Activated CD4-positive, alpha-beta T cell treated with anti-CD3 and anti-CD28 coated beads for 24 hours (primary cell): ENCODE data around the gene JARID2.
A peak's percentile ranks its signal among the peaks of the same experiment; 100 is the strongest.

ENCODE experiments used
- DNase-seq, 2 donors: peaks; one replicate each; pipeline ENCODE4 v3.0.0-alpha.2; 2020; ENCODE audit warnings: low read depth in 2 of 2

JARID2 gene

GRCh38 chr6:15416932-15417509 is 171.2 kb downstream of the JARID2 start:
- DNase-seq = no peak

GRCh38 chr6:15417811-15418210 is 171.9 kb downstream of the JARID2 start:
- DNase-seq = peak; percentile 30 to 33

- DNase-seq = no peak
These were observed 173.6 kb downstream of the JARID2 start for GRCh38 chr6:15419493-15419892.

- DNase-seq = no peak
These were observed 175.1 kb downstream of the JARID2 start for GRCh38 chr6:15420959-15421438.

- no peak for DNase-seq
These were observed 176.3 kb downstream of the JARID2 start for GRCh38 chr6:15421945-15422733.

GRCh38 chr6:15423286-15423993 is 177.6 kb downstream of the JARID2 start:
- DNase-seq = no peak

- no peak for DNase-seq
These were observed 180.1 kb downstream of the JARID2 start for GRCh38 chr6:15425947-15426346.

- no peak for DNase-seq
These were observed 180.5 kb downstream of the JARID2 start for GRCh38 chr6:15426395-15426794.

- DNase-seq = no peak
These were observed 181.0 kb downstream of the JARID2 start for GRCh38 chr6:15426901-15427300.

- DNase-seq = no peak
These were observed 181.6 kb downstream of the JARID2 start for GRCh38 chr6:15427331-15428070.

GRCh38 chr6:15429141-15430110 is 183.6 kb downstream of the JARID2 start:
- no peak for DNase-seq

GRCh38 chr6:15430186-15430585 is 184.3 kb downstream of the JARID2 start:
- DNase-seq = no peak

GRCh38 chr6:15430931-15431405 is 185.1 kb downstream of the JARID2 start:
- no peak for DNase-seq

- no peak for DNase-seq
These were observed 186.1 kb downstream of the JARID2 start for GRCh38 chr6:15431762-15432483.

GRCh38 chr6:15433511-15433861 is 187.6 kb downstream of the JARID2 start:
- DNase-seq = no peak

- DNase-seq = no peak
These were observed 188.4 kb downstream of the JARID2 start for GRCh38 chr6:15434263-15434662.

- DNase-seq = no peak
These were observed 189.0 kb downstream of the JARID2 start for GRCh38 chr6:15434823-15435380.

GRCh38 chr6:15435468-15435867 is 189.6 kb downstream of the JARID2 start:
- DNase-seq = no peak

GRCh38 chr6:15436451-15436850 is 190.6 kb downstream of the JARID2 start:
- no peak for DNase-seq
